Esophagus muscularis mucosa (tissue), 4 donors: ENCODE data around the gene ZNF500.

Experiments
- EP300 ChIP-seq: sonication (generic); formaldehyde crosslinking; IDR thresholded peaks from one replicate; pipeline ENCODE4 v1.6.1; 2017; ENCODE audit warnings: antibody characterized with exemption
- POLR2A ChIP-seq: fragments of 450-650 bp; IDR thresholded peaks from one replicate; pipeline ENCODE4 v1.6.1; 2017; ENCODE audit warnings: antibody characterized with exemption, moderate library complexity, mild to moderate bottlenecking, low read depth
- POLR2AphosphoS5 ChIP-seq, 2 donors: sonication (generic); formaldehyde crosslinking; IDR thresholded peaks; one replicate each; pipeline ENCODE4 v1.6.1; 2017; ENCODE audit warnings: antibody characterized with exemption in 2 of 2
- TF ChIP-seq, protein P1 (sequence below), 3 experiments: fragments of 200-600 bp in 2 of 3; fragments of 450-650 bp in 1 of 3; sonication (generic) in 2 of 3; IDR thresholded peaks; one replicate each; pipeline ENCODE4 v1.5.1; 2017 to 2019; ENCODE audit warnings: antibody characterized with exemption in 3 of 3, mild to moderate bottlenecking in 2 of 3, moderate library complexity in 1 of 3

DNA sequence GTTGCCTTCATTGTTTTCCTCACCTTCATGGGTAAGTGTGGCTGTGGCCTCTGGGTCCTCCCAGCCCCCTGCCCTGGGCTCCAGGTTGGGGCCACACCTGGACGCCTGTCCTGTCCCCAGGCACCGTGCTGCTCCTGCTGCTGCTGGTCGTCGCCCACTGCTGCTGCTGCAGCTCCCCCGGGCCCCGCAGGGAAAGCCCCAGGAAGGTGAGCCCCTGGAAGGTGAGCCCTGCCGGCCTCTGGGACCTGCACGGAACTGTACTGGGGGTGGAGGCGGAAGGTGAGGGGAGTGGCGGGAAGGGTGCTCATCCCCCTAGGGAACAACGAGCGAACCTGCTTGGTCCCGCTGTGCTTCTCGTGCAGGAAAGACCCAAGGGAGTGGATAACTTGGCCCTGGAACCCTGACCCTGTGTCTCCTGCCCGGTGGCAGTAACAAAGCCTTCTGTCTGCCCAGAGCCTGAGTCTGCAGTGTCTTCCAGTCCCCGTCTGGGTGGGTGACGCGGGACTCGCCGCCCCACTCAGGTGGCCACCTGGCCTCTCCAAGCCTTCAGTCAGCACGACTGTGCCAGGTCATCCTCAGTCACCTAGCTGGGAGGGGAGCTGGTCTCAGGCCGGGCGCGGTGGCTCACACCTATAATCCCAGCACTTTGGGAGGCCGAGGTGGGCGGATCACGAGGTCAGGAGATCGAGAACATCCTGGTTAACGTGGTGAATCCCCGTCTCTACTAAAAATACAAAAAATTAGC lies 29.0 kb upstream of the ZNF500 start:
- TF ChIP-seq, protein P1, sequence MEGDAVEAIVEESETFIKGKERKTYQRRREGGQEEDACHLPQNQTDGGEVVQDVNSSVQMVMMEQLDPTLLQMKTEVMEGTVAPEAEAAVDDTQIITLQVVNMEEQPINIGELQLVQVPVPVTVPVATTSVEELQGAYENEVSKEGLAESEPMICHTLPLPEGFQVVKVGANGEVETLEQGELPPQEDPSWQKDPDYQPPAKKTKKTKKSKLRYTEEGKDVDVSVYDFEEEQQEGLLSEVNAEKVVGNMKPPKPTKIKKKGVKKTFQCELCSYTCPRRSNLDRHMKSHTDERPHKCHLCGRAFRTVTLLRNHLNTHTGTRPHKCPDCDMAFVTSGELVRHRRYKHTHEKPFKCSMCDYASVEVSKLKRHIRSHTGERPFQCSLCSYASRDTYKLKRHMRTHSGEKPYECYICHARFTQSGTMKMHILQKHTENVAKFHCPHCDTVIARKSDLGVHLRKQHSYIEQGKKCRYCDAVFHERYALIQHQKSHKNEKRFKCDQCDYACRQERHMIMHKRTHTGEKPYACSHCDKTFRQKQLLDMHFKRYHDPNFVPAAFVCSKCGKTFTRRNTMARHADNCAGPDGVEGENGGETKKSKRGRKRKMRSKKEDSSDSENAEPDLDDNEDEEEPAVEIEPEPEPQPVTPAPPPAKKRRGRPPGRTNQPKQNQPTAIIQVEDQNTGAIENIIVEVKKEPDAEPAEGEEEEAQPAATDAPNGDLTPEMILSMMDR (IDR thresholded peaks at IDR 0.05), result no peak
- no peak for TF ChIP-seq POLR2A
- TF ChIP-seq EP300, result no peak
- no peak for TF ChIP-seq POLR2AphosphoS5 (IDR thresholded peaks at IDR 0.05)
